GM15510 (cell line): ENCODE measurements around the gene LUC7L2.

ENCODE experiments used
- POLR2A ChIP-seq: IDR thresholded peaks from 3 replicates; pipeline ENCODE4 v1.6.1; 2011; ENCODE audit warnings: borderline replicate concordance; ENCODE audit not compliant: insufficient read length; ENCODE audit errors: extremely low read depth

The LUC7L2 gene

GRCh38 chr7:139370943-139371313 is 11.2 kb downstream of the LUC7L2 start:
- no peak for TF ChIP-seq POLR2A

- TF ChIP-seq POLR2A, result no peak
These were observed 14.6 kb downstream of the LUC7L2 start for GRCh38 chr7:139374246-139374645.

GRCh38 chr7:139382439-139382838 is 22.7 kb downstream of the LUC7L2 start:
- TF ChIP-seq POLR2A, result no peak

- TF ChIP-seq POLR2A, result no peak
These were observed 24.9 kb downstream of the LUC7L2 start for GRCh38 chr7:139384611-139385010.

- no peak for TF ChIP-seq POLR2A
These were observed 27.9 kb downstream of the LUC7L2 start for GRCh38 chr7:139387594-139387993.

GRCh38 chr7:139389091-139389490 is 29.4 kb downstream of the LUC7L2 start:
- TF ChIP-seq POLR2A, result no peak

- no peak for TF ChIP-seq POLR2A
These were observed 30.1 kb downstream of the LUC7L2 start for GRCh38 chr7:139389774-139390173.

GRCh38 chr7:139393621-139394211 is 34.0 kb downstream of the LUC7L2 start:
- TF ChIP-seq POLR2A, result no peak

GRCh38 chr7:139394540-139394939 is 34.8 kb downstream of the LUC7L2 start:
- no peak for TF ChIP-seq POLR2A

- TF ChIP-seq POLR2A, result no peak
These were observed 36.7 kb downstream of the LUC7L2 start for GRCh38 chr7:139396323-139396951.

- TF ChIP-seq POLR2A, result no peak
These were observed 37.5 kb downstream of the LUC7L2 start for GRCh38 chr7:139397192-139397591.

- TF ChIP-seq POLR2A, result no peak
These were observed 43.9 kb downstream of the LUC7L2 start for GRCh38 chr7:139403601-139404000.

- no peak for TF ChIP-seq POLR2A
These were observed 47.9 kb downstream of the LUC7L2 start for GRCh38 chr7:139407555-139407954.

- no peak for TF ChIP-seq POLR2A
These were observed 56.7 kb downstream of the LUC7L2 start for GRCh38 chr7:139416405-139416804.

GRCh38 chr7:139417478-139417877 is 57.8 kb downstream of the LUC7L2 start:
- TF ChIP-seq POLR2A, result no peak

- TF ChIP-seq POLR2A, result no peak
These were observed 61.4 kb downstream of the LUC7L2 start for GRCh38 chr7:139421123-139421522.
